Measurements from ENCODE around the gene TM2D3. TPM values are rescaled to one million over a fixed set of nuclear protein-coding genes. Genes with fewer than 3 reads are reported as not detected.

The TM2D3 gene
- total RNA-seq, 2 donors from 2014 or later, result 32.7 to 40.7 TPM

- H3K4me3 Mint-ChIP-seq, result no peak overlapping the region
- no peaks in the 10 kb centered on the region for H3K9me3 Mint-ChIP-seq
- ATAC-seq (replicated peaks in 1 of 2), result no peak
- DNase-seq, result no peak
- H3K27me3 Mint-ChIP-seq (ENCODE audit: low read depth), result no peaks in the 10 kb centered on the region
- peaks cover 6% of the 10 kb centered on the region for H3K4me1 Mint-ChIP-seq (ENCODE audit: low read depth)
- no peaks in the 10 kb centered on the region for H3K36me3 Mint-ChIP-seq (ENCODE audit: insufficient read depth in 2 of 2)
- no peak overlapping the region for H3K27ac Mint-ChIP-seq
These were observed 36.0 kb downstream of the TM2D3 start for GRCh38 chr15:101615986-101616848.

- ATAC-seq (replicated peaks in 1 of 2) (no peak), DNase-seq (no peak)
- Mint-ChIP-seq H3K9me3 (no peaks in the 10 kb centered on the region), H3K4me1 (ENCODE audit: low read depth) (peaks cover 6% of the 10 kb centered on the region), H3K27ac (no peak overlapping the region), H3K36me3 (ENCODE audit: insufficient read depth in 2 of 2) (no peaks in the 10 kb centered on the region), H3K27me3 (ENCODE audit: low read depth) (no peaks in the 10 kb centered on the region), H3K4me3 (no peak overlapping the region)
These were observed 36.7 kb downstream of the TM2D3 start for GRCh38 chr15:101615414-101615985.

DNA sequence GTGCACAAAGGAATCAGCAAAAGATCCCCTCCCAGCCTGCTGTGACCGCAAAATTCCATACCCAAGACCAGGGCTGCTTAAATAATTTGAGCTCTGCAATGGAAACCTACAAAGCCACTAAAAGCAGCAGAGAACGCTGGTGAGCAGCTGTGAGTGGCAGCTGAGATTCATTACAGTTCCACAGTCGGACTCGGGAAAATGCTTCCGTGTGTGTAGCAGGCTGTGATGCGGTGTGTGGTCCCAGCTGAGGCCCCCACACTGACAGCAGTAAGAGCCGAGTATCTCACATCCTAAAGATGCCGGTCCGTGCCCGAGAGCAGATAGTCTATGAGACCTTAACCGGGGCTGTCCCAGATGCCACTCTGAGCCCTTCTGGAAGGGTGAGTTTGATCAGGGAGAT, 37.4 kb downstream of the TM2D3 start:
- ATAC-seq (replicated peaks in 1 of 2) (no peak), DNase-seq (no peak)
- H3K27me3 Mint-ChIP-seq (ENCODE audit: low read depth), result no peaks in the 10 kb centered on the region
- H3K4me1 Mint-ChIP-seq (ENCODE audit: low read depth), result peaks cover 6% of the 10 kb centered on the region
- H3K27ac Mint-ChIP-seq, result no peak overlapping the region
- no peaks in the 10 kb centered on the region for H3K9me3 Mint-ChIP-seq
- H3K4me3 Mint-ChIP-seq, result no peak overlapping the region
- H3K36me3 Mint-ChIP-seq (ENCODE audit: insufficient read depth in 2 of 2), result no peaks in the 10 kb centered on the region

DNA sequence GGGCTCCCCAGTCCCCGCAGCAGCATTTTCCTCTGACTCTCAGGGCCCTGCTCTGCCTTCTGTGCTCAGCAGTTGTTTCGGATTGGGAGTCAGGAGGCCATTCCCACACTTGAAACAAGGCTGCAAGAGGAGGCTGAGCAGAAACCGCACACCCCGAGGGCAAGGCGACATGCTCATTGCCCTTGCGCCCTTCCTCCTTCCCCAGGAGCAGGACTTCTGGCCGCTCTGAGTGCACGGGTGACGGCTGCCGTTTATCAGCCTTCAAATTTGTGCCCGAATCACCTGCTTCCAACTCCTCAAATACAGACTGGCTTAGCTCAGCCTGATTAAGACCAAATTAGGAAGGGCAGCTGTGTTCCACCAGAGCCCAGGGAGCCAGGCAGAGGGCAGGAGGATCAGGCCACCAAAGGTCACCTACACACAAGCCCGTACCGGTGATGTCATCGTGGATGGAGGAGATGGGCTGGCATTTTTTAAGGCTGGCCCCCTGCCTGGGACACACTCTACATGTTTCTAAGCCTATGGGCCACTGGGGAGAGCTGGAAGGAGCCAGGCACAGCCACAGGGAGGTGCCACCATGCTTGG, 38.1 kb downstream of the TM2D3 start:
- Mint-ChIP-seq H3K4me1 (ENCODE audit: low read depth) (peaks cover 6% of the 10 kb centered on the region), H3K4me3 (no peak overlapping the region), H3K36me3 (ENCODE audit: insufficient read depth in 2 of 2) (no peaks in the 10 kb centered on the region), H3K27me3 (ENCODE audit: low read depth) (no peaks in the 10 kb centered on the region), H3K9me3 (no peaks in the 10 kb centered on the region), H3K27ac (no peak overlapping the region)
- DNase-seq (no peak), ATAC-seq (replicated peaks in 1 of 2) (no peak)

GRCh38 chr15:101613130-101614000, 38.8 kb downstream of the TM2D3 start:
- H3K9me3 Mint-ChIP-seq, result no peaks in the 10 kb centered on the region
- peaks cover 2% of the 10 kb centered on the region for H3K4me1 Mint-ChIP-seq (ENCODE audit: low read depth)
- ATAC-seq (replicated peaks in 1 of 2), result no peak
- H3K36me3 Mint-ChIP-seq (ENCODE audit: insufficient read depth in 2 of 2), result no peaks in the 10 kb centered on the region
- no peak for DNase-seq
- H3K4me3 Mint-ChIP-seq, result no peak overlapping the region
- H3K27ac Mint-ChIP-seq, result no peak overlapping the region
- no peaks in the 10 kb centered on the region for H3K27me3 Mint-ChIP-seq (ENCODE audit: low read depth)

- no peaks in the 10 kb centered on the region for H3K9me3 Mint-ChIP-seq
- H3K36me3 Mint-ChIP-seq (ENCODE audit: insufficient read depth in 2 of 2), result no peaks in the 10 kb centered on the region
- H3K27ac Mint-ChIP-seq, result no peak overlapping the region
These were observed 39.5 kb downstream of the TM2D3 start for GRCh38 chr15:101612676-101613075.

GRCh38 chr15:101611580-101612299, 40.4 kb downstream of the TM2D3 start:
- no peak for DNase-seq
- ATAC-seq (replicated peaks in 1 of 2), result no peak
- Mint-ChIP-seq H3K4me1 (ENCODE audit: low read depth) (no peaks in the 10 kb centered on the region), H3K4me3 (no peak overlapping the region), H3K36me3 (ENCODE audit: insufficient read depth in 2 of 2) (no peaks in the 10 kb centered on the region), H3K9me3 (no peaks in the 10 kb centered on the region), H3K27me3 (ENCODE audit: low read depth) (no peaks in the 10 kb centered on the region), H3K27ac (no peak overlapping the region)

More at GRCh38 chr15:101612676-101613075, 39.5 kb downstream of the TM2D3 start:
- Mint-ChIP-seq H3K27me3 (ENCODE audit: low read depth) (no peaks in the 10 kb centered on the region), H3K4me1 (ENCODE audit: low read depth) (no peaks in the 10 kb centered on the region), H3K4me3 (no peak overlapping the region)
- DNase-seq (no peak), ATAC-seq (replicated peaks in 1 of 2) (no peak)

- Mint-ChIP-seq H3K36me3 (ENCODE audit: insufficient read depth in 2 of 2) (no peaks in the 10 kb centered on the region), H3K27ac (no peak overlapping the region), H3K9me3 (no peaks in the 10 kb centered on the region), H3K27me3 (ENCODE audit: low read depth) (no peaks in the 10 kb centered on the region), H3K4me3 (no peak overlapping the region), H3K4me1 (ENCODE audit: low read depth) (no peaks in the 10 kb centered on the region)
- ATAC-seq (replicated peaks in 1 of 2) (no peak), DNase-seq (no peak)
These were observed 41.2 kb downstream of the TM2D3 start for GRCh38 chr15:101611007-101611406.

- ATAC-seq (replicated peaks in 1 of 2), result no peak
- Mint-ChIP-seq H3K27ac (no peak overlapping the region), H3K27me3 (ENCODE audit: low read depth) (no peaks in the 10 kb centered on the region), H3K9me3 (no peaks in the 10 kb centered on the region), H3K4me3 (no peak overlapping the region), H3K4me1 (ENCODE audit: low read depth) (no peaks in the 10 kb centered on the region), H3K36me3 (ENCODE audit: insufficient read depth in 2 of 2) (no peaks in the 10 kb centered on the region)
- DNase-seq, result no peak
These were observed 41.6 kb downstream of the TM2D3 start for GRCh38 chr15:101610611-101611000.

- no peak overlapping the region for H3K4me3 Mint-ChIP-seq
- peaks cover under 1% of the 10 kb centered on the region for H3K27me3 Mint-ChIP-seq (ENCODE audit: low read depth)
- no peak for ATAC-seq (replicated peaks in 1 of 2)
- no peaks in the 10 kb centered on the region for H3K36me3 Mint-ChIP-seq (ENCODE audit: insufficient read depth in 2 of 2)
- no peaks in the 10 kb centered on the region for H3K4me1 Mint-ChIP-seq (ENCODE audit: low read depth)
- H3K27ac Mint-ChIP-seq, result no peak overlapping the region
- DNase-seq, result no peak
- H3K9me3 Mint-ChIP-seq, result no peaks in the 10 kb centered on the region
These were observed 42.2 kb downstream of the TM2D3 start for GRCh38 chr15:101609742-101610610.

DNA sequence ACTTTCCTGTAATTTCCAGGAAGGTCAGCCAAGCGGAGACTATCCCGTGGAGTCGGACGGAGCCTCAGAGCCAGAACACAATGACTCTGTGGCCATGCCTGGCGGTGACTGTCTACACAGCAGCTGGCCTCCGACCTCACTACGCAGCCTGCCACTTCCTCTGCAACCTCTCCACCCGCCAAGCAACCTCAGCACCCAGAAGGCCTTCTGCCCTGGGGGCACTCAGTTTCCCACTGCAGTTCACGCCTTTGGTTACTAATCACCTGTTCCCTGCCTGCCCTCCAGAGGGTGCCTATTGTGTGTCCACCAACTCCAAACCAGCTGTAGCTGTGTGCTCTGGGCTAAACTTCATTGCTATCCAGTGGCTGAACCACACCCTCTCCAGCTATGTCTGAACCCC, 44.0 kb downstream of the TM2D3 start:
- Mint-ChIP-seq H3K4me3 (no peak overlapping the region), H3K36me3 (ENCODE audit: insufficient read depth in 2 of 2) (peaks cover 0 to 3% of the 10 kb centered on the region in 2 donors), H3K27me3 (ENCODE audit: low read depth) (peaks cover 11% of the 10 kb centered on the region), H3K27ac (no peak overlapping the region), H3K4me1 (ENCODE audit: low read depth) (no peaks in the 10 kb centered on the region), H3K9me3 (peaks cover 0 to 4% of the 10 kb centered on the region in 2 donors)
- DNase-seq, result no peak
- ATAC-seq (replicated peaks in 1 of 2), result no peak

GRCh38 chr15:101607108-101607507, 45.1 kb downstream of the TM2D3 start:
- H3K27ac Mint-ChIP-seq, result no peak overlapping the region
- peaks cover 0 to 4% of the 10 kb centered on the region in 2 donors for H3K9me3 Mint-ChIP-seq
- peaks cover 0 to 3% of the 10 kb centered on the region in 2 donors for H3K36me3 Mint-ChIP-seq (ENCODE audit: insufficient read depth in 2 of 2)
- peaks cover 11% of the 10 kb centered on the region for H3K27me3 Mint-ChIP-seq (ENCODE audit: low read depth)
- H3K4me3 Mint-ChIP-seq, result no peak overlapping the region
- H3K4me1 Mint-ChIP-seq (ENCODE audit: low read depth), result no peaks in the 10 kb centered on the region
- ATAC-seq (replicated peaks in 1 of 2), result no peak
- no peak for DNase-seq
